Osteoblast (primary cell): ENCODE results near the gene ZNF474. TPM values are rescaled to one million over a fixed set of nuclear protein-coding genes. Genes with fewer than 3 reads are reported as not detected.
A peak's percentile ranks its signal among the peaks of the same experiment; 100 is the strongest.

Source experiments
- DNase-seq: peaks from one replicate; pipeline ENCODE4 v3.0.0; 2011; ENCODE audit warnings: low spot score, mixed read lengths; ENCODE audit not compliant: insufficient read length; ENCODE audit errors: missing footprints
- H2AFZ ChIP-seq: 2 replicates; pipeline ENCODE4 v1.6.0; 2011; ENCODE audit warnings: mild to moderate bottlenecking, low read length
- H3K27ac ChIP-seq: 2 replicates; pipeline ENCODE4 v1.5.1; 2011; ENCODE audit warnings: mild to moderate bottlenecking, low read depth, low read length, moderate library complexity
- H3K27me3 ChIP-seq: 2 replicates; pipeline ENCODE4 v1.6.0; 2012; ENCODE audit warnings: mild to moderate bottlenecking, control low read depth, inconsistent platforms, low read length, moderate library complexity; ENCODE audit not compliant: insufficient read depth
- H3K36me3 ChIP-seq: 2 replicates; pipeline ENCODE4 v1.5.1; 2011; ENCODE audit warnings: mild to moderate bottlenecking, low read length, control low read depth, moderate library complexity; ENCODE audit not compliant: insufficient read depth
- H3K4me1 ChIP-seq: 2 replicates; pipeline ENCODE4 v1.5.1; 2011; ENCODE audit warnings: mild to moderate bottlenecking, low read length, control low read depth, moderate library complexity; ENCODE audit not compliant: insufficient read depth
- H3K4me2 ChIP-seq: 2 replicates; pipeline ENCODE4 v1.6.0; 2011; ENCODE audit warnings: mild to moderate bottlenecking, low read length; ENCODE audit not compliant: insufficient read depth
- H3K4me3 ChIP-seq: fragments of 200-600 bp; sonication (generic); 3 replicates; pipeline ENCODE4 v1.5.1; 2012; ENCODE audit warnings: mild to moderate bottlenecking, low read length, inconsistent platforms; ENCODE audit not compliant: insufficient read depth
- H3K79me2 ChIP-seq: 2 replicates; pipeline ENCODE4 v1.6.0; 2012; ENCODE audit warnings: mild to moderate bottlenecking, low read length, control low read depth, inconsistent platforms; ENCODE audit not compliant: insufficient read depth
- H3K9me3 ChIP-seq: 2 replicates; pipeline ENCODE4 v1.5.1; 2011; ENCODE audit warnings: low read depth, low read length, control low read depth
- H4K20me1 ChIP-seq: 2 replicates; pipeline ENCODE4 v1.6.0; 2012; ENCODE audit warnings: mild to moderate bottlenecking, low read length, control low read depth; ENCODE audit not compliant: insufficient read depth
- CTCF ChIP-seq: IDR thresholded peaks from 2 replicates; pipeline ENCODE4 v1.5.1; 2011; ENCODE audit warnings: mild to moderate bottlenecking, low read depth, low read length, moderate library complexity; ENCODE audit errors: extremely low read depth
- total RNA-seq: library from RNA; depleted of rRNA; stranded (reverse); fragments of >200 nt; gene quantifications from 2 replicates; pipeline ENCODE4 v1.2.3, GENCODE V29; 2012

Gene ZNF474
- total RNA-seq, 1 donor: 0.72 TPM

- H2AFZ ChIP-seq: peak overlapping the region; percentile 28
- no peak overlapping the region for H3K4me3 ChIP-seq
- H3K27me3 ChIP-seq: no peaks in the 10 kb centered on the region
- no peaks in the 10 kb centered on the region for H4K20me1 ChIP-seq
- H3K4me1 ChIP-seq: peaks cover 21% of the 10 kb centered on the region
- H3K36me3 ChIP-seq: no peaks in the 10 kb centered on the region
- TF ChIP-seq CTCF: no peak
- H3K79me2 ChIP-seq: no peaks in the 10 kb centered on the region
- H3K4me2 ChIP-seq: no peak overlapping the region
- peak overlapping the region; percentile 43 for H3K27ac ChIP-seq
- H3K9me3 ChIP-seq: no peaks in the 10 kb centered on the region
- no peak for DNase-seq
Measured at GRCh38 chr5:122102825-122103224, 26.5 kb upstream of the ZNF474 start.

GRCh38 chr5:122105909-122106308, 23.4 kb upstream of the ZNF474 start:
- no peaks in the 10 kb centered on the region for H3K79me2 ChIP-seq
- no peak for TF ChIP-seq CTCF
- no peaks in the 10 kb centered on the region for H3K36me3 ChIP-seq
- H3K9me3 ChIP-seq: no peaks in the 10 kb centered on the region
- H3K27me3 ChIP-seq: no peaks in the 10 kb centered on the region
- no peak for DNase-seq
- no peak overlapping the region for H3K4me2 ChIP-seq
- H3K4me3 ChIP-seq: no peak overlapping the region
- no peaks in the 10 kb centered on the region for H4K20me1 ChIP-seq
- no peak overlapping the region for H3K27ac ChIP-seq
- H2AFZ ChIP-seq: no peak overlapping the region
- H3K4me1 ChIP-seq: peaks cover 6% of the 10 kb centered on the region

- Histone ChIP-seq H3K27ac (no peak overlapping the region), H2AFZ (no peak overlapping the region), H3K4me2 (no peak overlapping the region), H4K20me1 (no peaks in the 10 kb centered on the region), H3K79me2 (no peaks in the 10 kb centered on the region), H3K9me3 (no peaks in the 10 kb centered on the region), H3K27me3 (no peaks in the 10 kb centered on the region), H3K36me3 (no peaks in the 10 kb centered on the region), H3K4me3 (no peak overlapping the region), H3K4me1 (peaks cover 6% of the 10 kb centered on the region)
- no peak for DNase-seq
- no peak for TF ChIP-seq CTCF
Measured at GRCh38 chr5:122107016-122107415, 22.3 kb upstream of the ZNF474 start.

- no peak for DNase-seq
- Histone ChIP-seq H3K4me3 (no peak overlapping the region), H3K4me1 (no peaks in the 10 kb centered on the region), H3K27ac (no peak overlapping the region), H3K9me3 (no peaks in the 10 kb centered on the region), H3K79me2 (no peaks in the 10 kb centered on the region), H3K36me3 (no peaks in the 10 kb centered on the region), H4K20me1 (no peaks in the 10 kb centered on the region), H2AFZ (peak overlapping the region; percentile 25), H3K4me2 (no peak overlapping the region), H3K27me3 (no peaks in the 10 kb centered on the region)
- no peak for TF ChIP-seq CTCF
Measured at GRCh38 chr5:122110987-122111386, 18.4 kb upstream of the ZNF474 start.
